Gastrocnemius medialis (tissue), 4 donors: ENCODE results near the gene TAGLN. TPM values are rescaled to one million over a fixed set of nuclear protein-coding genes. Genes with fewer than 3 reads are reported as not detected.

Experiments used
- ATAC-seq, 2 donors: fragments of 150-250 bp; one replicate each; pipeline ENCODE4 v1.9.1; 2016
- DNase-seq, 2 donors: peaks; one replicate each; pipeline ENCODE4 v3.0.0-alpha.2; 2019
- H3K27ac ChIP-seq, 4 donors: fragments of 200-600 bp; sonication (generic); 1 replicate in 1 of 4; 2 replicates in 3 of 4; pipeline ENCODE4 v1.5.1; 2016 to 2018; ENCODE audit warnings: mild to moderate bottlenecking in 2 of 4, moderate library complexity in 1 of 4
- H3K27me3 ChIP-seq, 3 donors: fragments of 200-600 bp; sonication (generic) in 2 of 3; 1 replicate in 1 of 3; 2 replicates in 2 of 3; pipeline versions ENCODE4 v1.5.1 to v1.6.0; 2016 to 2019; ENCODE audit warnings: mild to moderate bottlenecking in 1 of 3, moderate library complexity in 1 of 3
- H3K36me3 ChIP-seq, 2 donors: fragments of 200-600 bp; sonication (generic) in 1 of 2; one replicate each; pipeline ENCODE4 v1.5.1; 2017 to 2018
- H3K4me1 ChIP-seq, 2 donors: fragments of 200-600 bp; sonication (generic) in 1 of 2; one replicate each; pipeline ENCODE4 v1.5.1; 2016 to 2017; ENCODE audit warnings: mild to moderate bottlenecking in 2 of 2
- H3K4me3 ChIP-seq, 4 donors: fragments of 200-600 bp; sonication (generic) in 3 of 4; 1 replicate in 1 of 4; 2 replicates in 3 of 4; pipeline ENCODE4 v1.5.1; 2016 to 2019; ENCODE audit warnings: mild to moderate bottlenecking in 2 of 4
- H3K9me3 ChIP-seq, 3 donors: fragments of 200-600 bp; sonication (generic) in 2 of 3; 1 replicate in 1 of 3; 2 replicates in 2 of 3; pipeline ENCODE4 v1.5.1; 2016 to 2019
- CTCF ChIP-seq, 5 experiments: fragments of 450-650 bp in 3 of 5; fragments of 200-600 bp in 2 of 5; sonication (generic) in 2 of 5; IDR thresholded peaks in 4 of 5; conservative IDR thresholded peaks in 1 of 5; 1 replicate in 4 of 5; 2 replicates in 1 of 5; pipeline ENCODE4 v1.5.1; 2016 to 2019; ENCODE audit warnings: antibody characterized with exemption in 5 of 5, mild to moderate bottlenecking in 3 of 5, moderate library complexity in 3 of 5
- POLR2A ChIP-seq, 2 donors: fragments of 450-650 bp; IDR thresholded peaks; one replicate each; pipeline ENCODE4 v1.6.1; 2017; ENCODE audit warnings: antibody characterized with exemption in 2 of 2, mild to moderate bottlenecking in 2 of 2, moderate library complexity in 2 of 2
- in situ Hi-C, 4 donors: fragments of 200-750 bp; cut with MboI; loops; one replicate each; pipeline versions ENCODE4 v1.15.0 to v1.8.0; 2017; ENCODE audit warnings: low sequenced_read_pairs in 4 of 4
- intact Hi-C: fragments of 100-400 bp; cut with DNase I; formaldehyde crosslinking; loops from one replicate; pipeline ENCODE4 v1.15.1; 2023; ENCODE audit warnings: low total_unique reads
- total RNA-seq, 4 donors: library from RNA; depleted of rRNA; stranded (reverse); fragments of >200 nt; gene quantifications; one replicate each; pipeline versions ENCODE4 v1.1.0 to v1.2.3, GENCODE V29; 2016

Gene TAGLN
- total RNA-seq, 4 donors from 2014 or later, result 27.4 to 191 (median 124) TPM

- intact Hi-C loops, result no loop called here
- peaks cover 25% of the 10 kb centered on the region in 2 donors for H3K4me1 ChIP-seq
- no peaks in the 10 kb centered on the region for H3K9me3 ChIP-seq
- H3K27ac ChIP-seq, result peak overlapping the region; percentile 74 to 78 (median 76)
- peak in 1 of 2 donors; percentile 6 for TF ChIP-seq POLR2A (IDR thresholded peaks at IDR 0.05)
- no peak for TF ChIP-seq CTCF (IDR thresholded peaks at IDR 0.05 in 4 of 5, conservative IDR thresholded peaks at IDR 0.05 in 1 of 5)
- peaks cover 0 to 23% of the 10 kb centered on the region in 2 donors for H3K36me3 ChIP-seq
- ATAC-seq (no peak), DNase-seq (no peak)
- H3K4me3 ChIP-seq, result peak overlapping the region; percentile 40 to 57 (median 44)
- no peaks in the 10 kb centered on the region for H3K27me3 ChIP-seq
- in situ Hi-C loops, result no loop called here
Observed at GRCh38 chr11:117199916-117200812, 994 bp downstream of the TAGLN start.

- Histone ChIP-seq H3K4me1 (peaks cover 25% of the 10 kb centered on the region in 2 donors), H3K27me3 (no peaks in the 10 kb centered on the region), H3K9me3 (no peaks in the 10 kb centered on the region), H3K27ac (peak overlapping the region; percentile 74 to 78 (median 76)), H3K36me3 (peaks cover 0 to 23% of the 10 kb centered on the region in 2 donors), H3K4me3 (peak overlapping the region; percentile 40 to 57 (median 44))
- TF ChIP-seq CTCF (IDR thresholded peaks at IDR 0.05 in 4 of 5, conservative IDR thresholded peaks at IDR 0.05 in 1 of 5) (no peak), POLR2A (IDR thresholded peaks at IDR 0.05) (no peak)
- ATAC-seq (peak in 1 of 2 donors; percentile 17), DNase-seq (no peak)
- in situ Hi-C loops (no loop called here), intact Hi-C loops (no loop called here)
Observed at GRCh38 chr11:117200813-117201657, 1.9 kb downstream of the TAGLN start.

GRCh38 chr11:117201658-117202305 is 2.6 kb downstream of the TAGLN start:
- intact Hi-C loops, result no loop called here
- DNase-seq, result no peak
- Histone ChIP-seq H3K9me3 (no peaks in the 10 kb centered on the region), H3K27me3 (no peaks in the 10 kb centered on the region), H3K27ac (peak overlapping the region; percentile 74 to 78 (median 76)), H3K36me3 (peaks cover 0 to 16% of the 10 kb centered on the region in 2 donors), H3K4me1 (peaks cover 25% of the 10 kb centered on the region in 2 donors), H3K4me3 (peak overlapping the region; percentile 40 to 57 (median 44))
- ATAC-seq, result no peak
- in situ Hi-C loops, result no loop called here
- TF ChIP-seq CTCF (IDR thresholded peaks at IDR 0.05 in 4 of 5, conservative IDR thresholded peaks at IDR 0.05 in 1 of 5) (no peak), POLR2A (IDR thresholded peaks at IDR 0.05) (no peak)

GRCh38 chr11:117202386-117203068 is 3.4 kb downstream of the TAGLN start:
- intact Hi-C loops, result no loop called here
- Histone ChIP-seq H3K4me1 (peaks cover 25% of the 10 kb centered on the region in 2 donors), H3K27ac (peak overlapping the region; percentile 74 to 78 (median 76)), H3K9me3 (no peaks in the 10 kb centered on the region), H3K4me3 (peak overlapping the region in 2 of 4 donors; percentile 45 to 57), H3K36me3 (peaks cover 0 to 16% of the 10 kb centered on the region in 2 donors), H3K27me3 (no peaks in the 10 kb centered on the region)
- TF ChIP-seq POLR2A (IDR thresholded peaks at IDR 0.05) (no peak), CTCF (IDR thresholded peaks at IDR 0.05 in 4 of 5, conservative IDR thresholded peaks at IDR 0.05 in 1 of 5) (no peak)
- DNase-seq (no peak), ATAC-seq (no peak)
- in situ Hi-C loops, result no loop called here
